PFSK-1 (cell line): Measurements from ENCODE around the gene HNRNPF.

Experiments used
- FOXP2 ChIP-seq: optimal IDR thresholded peaks from 2 replicates; pipeline ENCODE3; 2011; ENCODE audit warnings: borderline replicate concordance, control low read depth, inconsistent platforms; ENCODE audit not compliant: insufficient read depth; ENCODE audit errors: extremely low read length, extremely low read depth
- POLR2AphosphoS5 ChIP-seq: IDR thresholded peaks from 2 replicates; pipeline ENCODE4 v1.6.1; 2012; ENCODE audit warnings: low read depth, mild to moderate bottlenecking, control low read depth, low read length, moderate library complexity
- SIN3A ChIP-seq: IDR thresholded peaks from 2 replicates; pipeline ENCODE4 v1.6.1; 2012; ENCODE audit warnings: mild to moderate bottlenecking, low read length, moderate library complexity, borderline replicate concordance; ENCODE audit not compliant: insufficient read depth
- TAF1 ChIP-seq: IDR thresholded peaks from 2 replicates; pipeline ENCODE4 v1.6.1; 2012; ENCODE audit warnings: low read length, control low read depth, borderline replicate concordance; ENCODE audit not compliant: insufficient read depth
- TF ChIP-seq, protein P1 (sequence below), 2 experiments: IDR thresholded peaks; 2 replicates each; pipeline versions ENCODE4 v1.6.1 to v1.8.0; 2011 to 2012; ENCODE audit warnings: low read depth in 2 of 2, low read length in 2 of 2, control low read depth in 1 of 2, inconsistent platforms in 1 of 2, mild to moderate bottlenecking in 1 of 2, moderate library complexity in 1 of 2; ENCODE audit not compliant: insufficient read depth in 1 of 2

DNA sequence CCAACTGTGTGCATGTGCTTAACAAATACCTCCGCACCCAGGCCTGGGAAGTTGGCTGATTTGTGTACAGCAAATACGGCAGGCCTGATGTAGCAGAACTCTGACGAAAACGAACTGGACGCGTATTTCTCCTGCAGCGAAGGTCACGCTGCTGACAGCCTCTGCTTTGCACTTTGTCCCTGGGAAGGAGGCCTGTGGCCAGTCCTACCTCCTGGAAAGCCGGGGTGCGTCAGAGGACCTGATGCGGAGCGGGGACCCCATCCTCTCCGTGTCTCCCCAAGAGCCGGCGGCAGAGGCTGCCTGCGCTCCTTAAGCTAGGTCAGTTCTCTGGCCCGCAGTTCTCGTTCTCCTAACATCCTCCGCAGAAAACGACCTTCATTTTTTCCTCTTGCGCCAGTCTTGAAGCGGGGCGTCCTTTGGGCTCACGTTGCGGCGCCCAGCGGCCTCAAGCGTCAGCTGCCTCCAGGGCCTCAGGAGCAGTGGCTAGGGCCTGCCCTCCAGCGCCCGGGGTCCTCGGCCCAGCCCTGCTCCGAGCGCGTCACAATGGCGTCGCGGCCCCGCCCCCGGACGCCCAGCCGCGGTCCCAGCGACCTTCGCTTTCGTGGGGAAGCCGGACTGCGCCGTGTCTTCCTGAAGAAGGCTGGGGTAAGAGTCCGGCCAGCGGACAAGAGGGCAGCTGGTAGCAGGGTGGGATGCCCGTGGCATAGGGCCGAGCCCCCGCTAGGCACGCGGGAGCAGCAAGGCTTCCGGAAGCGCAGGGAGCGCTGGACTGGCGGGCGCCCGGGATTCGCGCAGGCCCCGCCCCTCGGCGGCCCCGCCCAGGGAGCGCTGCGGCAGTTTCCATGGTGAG, 27.5 kb upstream of the HNRNPF start, which contains the start of gene ZNF487:
- TF ChIP-seq, protein P1, sequence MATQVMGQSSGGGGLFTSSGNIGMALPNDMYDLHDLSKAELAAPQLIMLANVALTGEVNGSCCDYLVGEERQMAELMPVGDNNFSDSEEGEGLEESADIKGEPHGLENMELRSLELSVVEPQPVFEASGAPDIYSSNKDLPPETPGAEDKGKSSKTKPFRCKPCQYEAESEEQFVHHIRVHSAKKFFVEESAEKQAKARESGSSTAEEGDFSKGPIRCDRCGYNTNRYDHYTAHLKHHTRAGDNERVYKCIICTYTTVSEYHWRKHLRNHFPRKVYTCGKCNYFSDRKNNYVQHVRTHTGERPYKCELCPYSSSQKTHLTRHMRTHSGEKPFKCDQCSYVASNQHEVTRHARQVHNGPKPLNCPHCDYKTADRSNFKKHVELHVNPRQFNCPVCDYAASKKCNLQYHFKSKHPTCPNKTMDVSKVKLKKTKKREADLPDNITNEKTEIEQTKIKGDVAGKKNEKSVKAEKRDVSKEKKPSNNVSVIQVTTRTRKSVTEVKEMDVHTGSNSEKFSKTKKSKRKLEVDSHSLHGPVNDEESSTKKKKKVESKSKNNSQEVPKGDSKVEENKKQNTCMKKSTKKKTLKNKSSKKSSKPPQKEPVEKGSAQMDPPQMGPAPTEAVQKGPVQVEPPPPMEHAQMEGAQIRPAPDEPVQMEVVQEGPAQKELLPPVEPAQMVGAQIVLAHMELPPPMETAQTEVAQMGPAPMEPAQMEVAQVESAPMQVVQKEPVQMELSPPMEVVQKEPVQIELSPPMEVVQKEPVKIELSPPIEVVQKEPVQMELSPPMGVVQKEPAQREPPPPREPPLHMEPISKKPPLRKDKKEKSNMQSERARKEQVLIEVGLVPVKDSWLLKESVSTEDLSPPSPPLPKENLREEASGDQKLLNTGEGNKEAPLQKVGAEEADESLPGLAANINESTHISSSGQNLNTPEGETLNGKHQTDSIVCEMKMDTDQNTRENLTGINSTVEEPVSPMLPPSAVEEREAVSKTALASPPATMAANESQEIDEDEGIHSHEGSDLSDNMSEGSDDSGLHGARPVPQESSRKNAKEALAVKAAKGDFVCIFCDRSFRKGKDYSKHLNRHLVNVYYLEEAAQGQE (IDR thresholded peaks at IDR 0.05; ENCODE audit: insufficient read depth in 1 of 2, low read depth in 2 of 2, low read length in 2 of 2) = no peak
- TF ChIP-seq SIN3A = no peak
- peak; percentile 66 for TF ChIP-seq POLR2AphosphoS5
- TF ChIP-seq TAF1 = peak; percentile 22; the same call in 1 of the 2 replicates
- peak; percentile 82 for TF ChIP-seq FOXP2
